HFF-Myc (cell line): Measurements from ENCODE around the gene TMEM183A.

Source experiments
- DNase-seq: peaks from one replicate; pipeline ENCODE4 v3.0.0-alpha.2; 2011; ENCODE audit warnings: low read depth; ENCODE audit errors: extremely low read depth
- H3K4me3 ChIP-seq: replicated peaks from 2 replicates; pipeline ENCODE4 v1.5.1; 2011; ENCODE audit warnings: low read depth, mild to moderate bottlenecking, control low read depth, low read length
- TF ChIP-seq, protein P1 (sequence below): IDR thresholded peaks from 2 replicates; pipeline ENCODE4 v1.5.1; 2012; ENCODE audit warnings: mild to moderate bottlenecking, low read depth, low read length, control low read depth; ENCODE audit errors: missing control alignments

The TMEM183A gene

DNA sequence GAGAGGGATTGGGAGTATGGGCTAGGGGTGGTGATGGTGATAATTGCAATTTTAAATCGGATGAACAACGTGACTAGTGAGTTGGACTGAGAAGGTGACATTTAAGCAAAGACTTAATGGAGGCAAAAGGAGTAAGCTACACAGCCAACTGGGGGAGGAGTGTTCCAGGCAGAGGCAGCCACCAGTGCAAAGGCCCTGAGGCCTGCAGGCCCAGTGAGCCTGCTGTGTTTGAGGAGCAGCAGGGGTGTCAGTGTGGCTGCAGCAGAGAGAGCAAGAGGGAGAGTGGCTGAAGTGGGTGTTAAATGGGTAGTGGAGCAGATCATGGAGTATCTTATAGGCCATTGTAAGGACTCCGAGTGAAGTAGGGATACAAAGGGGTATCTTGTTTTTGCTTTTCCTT is 59.8 kb downstream of the TMEM183A start:
- H3K4me3 ChIP-seq: no peak overlapping the region
- TF ChIP-seq, protein P1, sequence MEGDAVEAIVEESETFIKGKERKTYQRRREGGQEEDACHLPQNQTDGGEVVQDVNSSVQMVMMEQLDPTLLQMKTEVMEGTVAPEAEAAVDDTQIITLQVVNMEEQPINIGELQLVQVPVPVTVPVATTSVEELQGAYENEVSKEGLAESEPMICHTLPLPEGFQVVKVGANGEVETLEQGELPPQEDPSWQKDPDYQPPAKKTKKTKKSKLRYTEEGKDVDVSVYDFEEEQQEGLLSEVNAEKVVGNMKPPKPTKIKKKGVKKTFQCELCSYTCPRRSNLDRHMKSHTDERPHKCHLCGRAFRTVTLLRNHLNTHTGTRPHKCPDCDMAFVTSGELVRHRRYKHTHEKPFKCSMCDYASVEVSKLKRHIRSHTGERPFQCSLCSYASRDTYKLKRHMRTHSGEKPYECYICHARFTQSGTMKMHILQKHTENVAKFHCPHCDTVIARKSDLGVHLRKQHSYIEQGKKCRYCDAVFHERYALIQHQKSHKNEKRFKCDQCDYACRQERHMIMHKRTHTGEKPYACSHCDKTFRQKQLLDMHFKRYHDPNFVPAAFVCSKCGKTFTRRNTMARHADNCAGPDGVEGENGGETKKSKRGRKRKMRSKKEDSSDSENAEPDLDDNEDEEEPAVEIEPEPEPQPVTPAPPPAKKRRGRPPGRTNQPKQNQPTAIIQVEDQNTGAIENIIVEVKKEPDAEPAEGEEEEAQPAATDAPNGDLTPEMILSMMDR: no peak
- no peak for DNase-seq

DNA sequence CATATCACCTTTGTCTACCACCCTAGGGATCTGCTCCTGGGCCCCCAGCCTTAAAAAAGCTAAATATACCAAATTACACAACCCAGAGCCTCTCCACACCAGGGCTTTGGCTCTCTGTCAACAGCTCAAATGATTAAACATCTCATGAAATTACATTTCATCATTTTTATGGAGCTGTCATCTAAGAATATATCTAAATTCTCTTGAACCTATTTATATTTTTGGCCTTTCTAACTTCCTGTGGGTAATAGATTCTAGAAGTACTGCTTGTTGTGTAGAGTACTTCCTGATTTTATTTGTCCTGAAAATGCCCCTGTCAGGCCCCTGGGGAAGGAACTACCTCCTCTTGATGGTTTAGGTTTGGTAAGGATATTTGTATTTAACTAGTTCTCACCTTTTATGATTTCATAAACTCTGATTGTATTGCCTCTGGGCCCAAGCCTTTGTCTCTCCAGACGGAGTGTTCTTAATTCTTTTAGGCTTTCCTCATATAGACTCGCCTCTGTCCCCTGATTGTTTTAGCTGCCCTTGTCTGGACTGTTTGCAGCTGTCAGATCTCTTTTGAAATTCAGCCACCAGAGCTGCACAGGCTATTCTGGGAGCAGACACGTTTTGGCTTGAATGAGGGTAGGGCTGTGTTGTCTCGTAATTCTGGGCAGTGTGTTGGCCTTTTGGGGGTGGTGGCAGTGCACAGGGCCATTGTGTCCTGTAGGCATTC is 62.0 kb downstream of the TMEM183A start:
- no peak for DNase-seq
- no peak overlapping the region for H3K4me3 ChIP-seq
- TF ChIP-seq, protein P1: no peak

DNA sequence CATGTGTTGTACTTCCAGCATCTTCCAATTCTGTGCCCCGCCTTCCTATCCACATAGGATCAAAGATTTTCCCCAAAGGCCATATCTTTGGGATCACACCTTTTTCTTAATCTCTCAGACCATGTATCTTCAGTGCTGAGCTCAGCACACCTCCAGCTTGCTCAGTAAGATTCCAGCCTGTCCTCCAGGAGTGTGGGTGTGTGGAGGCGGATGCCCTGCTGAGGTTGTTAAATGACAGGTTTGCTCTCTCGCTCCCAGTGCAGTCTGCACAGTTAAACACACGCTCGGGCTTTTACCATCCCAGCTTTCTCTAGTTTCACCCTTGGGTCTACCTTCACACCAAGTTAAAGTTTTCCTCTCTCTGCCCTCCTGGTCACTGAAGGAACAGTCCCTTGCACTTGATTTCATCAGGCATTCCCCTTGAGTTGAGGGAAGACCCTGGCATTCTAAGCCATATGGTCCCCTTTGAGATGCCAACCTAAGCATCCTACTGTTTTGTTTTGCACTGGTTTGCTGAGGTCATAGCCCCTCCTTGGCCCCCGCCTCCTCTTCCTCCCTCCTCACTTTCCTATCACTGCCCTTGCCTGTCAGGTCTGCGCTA is 64.9 kb downstream of the TMEM183A start:
- TF ChIP-seq, protein P1: no peak
- DNase-seq: no peak
- H3K4me3 ChIP-seq: no peak overlapping the region

DNA sequence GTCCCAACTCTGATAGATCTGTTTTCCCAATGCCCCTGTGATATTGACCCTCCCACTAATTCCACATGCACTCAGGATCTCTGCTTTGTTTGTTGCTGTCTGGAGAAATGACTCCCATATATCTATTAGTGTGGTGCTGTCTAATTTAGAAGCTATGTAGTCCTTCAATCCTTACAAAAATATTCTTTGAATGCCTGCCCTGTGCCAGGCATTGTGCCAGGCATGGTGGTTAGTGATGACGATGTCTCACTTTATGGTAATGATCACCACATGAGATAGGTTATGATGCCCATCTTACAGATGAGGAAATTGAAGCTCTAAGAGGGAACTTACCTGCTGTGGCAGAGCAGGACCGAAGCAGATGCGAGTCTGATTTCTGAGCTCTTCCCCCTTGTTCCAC is 65.7 kb downstream of the TMEM183A start:
- no peak for DNase-seq
- H3K4me3 ChIP-seq: no peak overlapping the region
- TF ChIP-seq, protein P1: no peak

DNA sequence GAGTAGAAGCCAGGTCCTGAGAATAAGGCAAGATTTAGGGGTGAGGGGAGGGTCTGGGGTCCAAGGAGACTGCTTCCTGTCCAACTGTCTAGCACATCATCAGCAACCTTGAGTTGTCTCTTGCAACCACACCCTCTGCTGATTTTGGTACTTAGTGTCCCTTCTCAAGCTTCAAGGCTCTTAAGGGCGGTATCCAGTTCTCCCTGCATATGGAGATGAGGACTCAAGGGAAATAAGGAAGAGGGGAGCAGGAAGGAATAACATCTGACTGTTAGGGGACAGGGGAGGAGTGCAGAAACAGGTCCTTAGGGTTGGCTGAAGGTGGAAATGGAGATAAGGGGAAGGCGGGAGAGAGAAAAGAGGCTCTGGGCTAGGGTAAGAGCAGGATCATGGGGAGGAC is 66.3 kb downstream of the TMEM183A start:
- no peak for DNase-seq
- TF ChIP-seq, protein P1: no peak
- H3K4me3 ChIP-seq: no peak overlapping the region
